GM13977 (cell line): Measurements from ENCODE around the gene YARS1.

Source experiments
- DNase-seq: peaks from one replicate; pipeline ENCODE4 v3.0.0; 2012; ENCODE audit warnings: low spot score
- in situ Hi-C: fragments of 300-500 bp; cut with MboI; formaldehyde crosslinking; loops from one replicate; pipeline ENCODE4 v1.12.0; 2022; ENCODE audit warnings: low sequenced_read_pairs, low pct_unique_long_range_greater_than_20kb, mixed read lengths, inconsistent platforms; ENCODE audit not compliant: unreplicated experiment
- TF ChIP-seq, protein P1 (sequence below): IDR thresholded peaks from 2 replicates; pipeline ENCODE4 v1.5.1; 2012; ENCODE audit warnings: mild to moderate bottlenecking, control low read depth; ENCODE audit not compliant: insufficient read depth; ENCODE audit errors: extremely low read depth, missing control alignments

Gene YARS1

GRCh38 chr1:32817159-32817814, at the start of gene YARS1, which contains the start of gene S100PBP:
TSS of gene YARS1 (minus strand) at chr1:32817358. CDS start at chr1:32817244, 114 bp downstream.
TSS of gene S100PBP (plus strand) at chr1:32817653. CDS start at chr1:32826100, 8,447 bp downstream.
- peak; percentile 97 for DNase-seq
- TF ChIP-seq, protein P1, sequence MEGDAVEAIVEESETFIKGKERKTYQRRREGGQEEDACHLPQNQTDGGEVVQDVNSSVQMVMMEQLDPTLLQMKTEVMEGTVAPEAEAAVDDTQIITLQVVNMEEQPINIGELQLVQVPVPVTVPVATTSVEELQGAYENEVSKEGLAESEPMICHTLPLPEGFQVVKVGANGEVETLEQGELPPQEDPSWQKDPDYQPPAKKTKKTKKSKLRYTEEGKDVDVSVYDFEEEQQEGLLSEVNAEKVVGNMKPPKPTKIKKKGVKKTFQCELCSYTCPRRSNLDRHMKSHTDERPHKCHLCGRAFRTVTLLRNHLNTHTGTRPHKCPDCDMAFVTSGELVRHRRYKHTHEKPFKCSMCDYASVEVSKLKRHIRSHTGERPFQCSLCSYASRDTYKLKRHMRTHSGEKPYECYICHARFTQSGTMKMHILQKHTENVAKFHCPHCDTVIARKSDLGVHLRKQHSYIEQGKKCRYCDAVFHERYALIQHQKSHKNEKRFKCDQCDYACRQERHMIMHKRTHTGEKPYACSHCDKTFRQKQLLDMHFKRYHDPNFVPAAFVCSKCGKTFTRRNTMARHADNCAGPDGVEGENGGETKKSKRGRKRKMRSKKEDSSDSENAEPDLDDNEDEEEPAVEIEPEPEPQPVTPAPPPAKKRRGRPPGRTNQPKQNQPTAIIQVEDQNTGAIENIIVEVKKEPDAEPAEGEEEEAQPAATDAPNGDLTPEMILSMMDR, result peak; percentile 3
- in situ Hi-C loops, result no loop called here

GRCh38 chr1:32865639-32866405, 48.7 kb upstream of the YARS1 start:
- TF ChIP-seq, protein P1, result no peak
- in situ Hi-C loops, result no loop called here
- no peak for DNase-seq

- TF ChIP-seq, protein P1, result no peak
- no peak for DNase-seq
- in situ Hi-C loops, result no loop called here
Observed at GRCh38 chr1:32864375-32865019, 47.3 kb upstream of the YARS1 start.

- TF ChIP-seq, protein P1, result no peak
- in situ Hi-C loops, result no loop called here
- DNase-seq, result no peak
Observed at GRCh38 chr1:32863881-32864245, 46.7 kb upstream of the YARS1 start.

- in situ Hi-C loops, result no loop called here
- DNase-seq, result no peak
- TF ChIP-seq, protein P1, result no peak
Observed at GRCh38 chr1:32863218-32863880, 46.2 kb upstream of the YARS1 start.
